ENCODE data around the gene BMP6.

GRCh38 chr6:7681449-7681848 is 44.5 kb upstream of the BMP6 start:
- TF ChIP-seq POLR2A (IDR thresholded peaks at IDR 0.05) (no peak), CTCF (IDR thresholded peaks at IDR 0.05) (no peak)

All from esophagus squamous epithelium (tissue), 4 donors.